Left renal cortex interstitium (tissue), 4 donors: ENCODE data around the gene CNOT4. TPM values are rescaled to one million over a fixed set of nuclear protein-coding genes. Genes with fewer than 3 reads are reported as not detected.
"Not testable (repeated sequence)": the region's sequence is repeated elsewhere in the genome, so short reads cannot be mapped to it uniquely, and the experiment has no call there.

Experiments used
- DNase-seq, 4 donors: peaks; one replicate each; pipeline ENCODE4 v3.0.0-alpha.2; 2013; ENCODE audit warnings: low read depth in 4 of 4, low spot score in 2 of 4, missing footprints in 1 of 4
- polyA plus RNA-seq, 4 donors: library from polyadenylated mRNA; unstranded; fragments of 120-200 nt; gene quantifications; one replicate each; pipeline ENCODE4 v1.2.1, GENCODE V29; 2013; ENCODE audit not compliant: insufficient read length in 4 of 4

The CNOT4 gene
- polyA plus RNA-seq, 4 donors = 29.2 to 35.7 (median 33.9) TPM

DNA sequence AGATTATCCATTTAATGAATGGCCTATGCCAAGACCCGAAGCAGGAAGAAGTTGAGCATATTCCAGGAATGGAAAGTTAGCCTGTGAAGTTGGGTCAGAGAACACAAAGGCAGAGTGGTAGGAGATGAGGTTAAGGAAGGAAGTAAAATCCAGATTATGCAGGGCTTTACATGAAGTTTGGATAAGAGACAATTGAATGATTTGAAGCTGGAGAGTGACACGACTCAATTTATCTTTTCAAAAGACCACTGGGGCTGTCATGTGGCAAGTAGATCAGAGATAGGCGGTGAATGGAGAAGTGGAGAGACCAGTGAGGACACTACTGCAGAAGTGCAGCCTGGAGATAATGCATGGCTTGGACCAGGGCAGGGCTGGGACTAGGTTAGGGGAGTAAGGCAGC, 7.2 kb upstream of the CNOT4 start:
- no peak for DNase-seq

DNA sequence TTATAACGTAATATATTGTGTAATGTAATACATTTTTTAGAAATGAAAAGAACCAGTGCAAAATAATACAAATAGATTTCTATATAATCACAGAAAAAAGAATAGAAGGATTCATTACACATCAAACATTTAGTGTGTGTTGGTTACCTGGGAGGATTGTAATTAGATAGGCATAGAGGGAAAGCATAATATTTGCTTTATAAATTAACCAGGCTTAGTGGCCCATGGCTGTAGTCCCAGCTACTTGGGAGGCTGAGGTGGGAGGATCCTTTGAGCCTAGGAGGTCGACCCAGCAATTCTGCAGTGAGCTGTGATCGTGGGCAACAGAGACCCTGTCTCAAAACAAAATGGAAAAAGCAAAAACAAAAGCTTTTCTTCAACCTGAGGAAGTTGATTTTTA, 5.0 kb upstream of the CNOT4 start:
- no peak for DNase-seq

DNA sequence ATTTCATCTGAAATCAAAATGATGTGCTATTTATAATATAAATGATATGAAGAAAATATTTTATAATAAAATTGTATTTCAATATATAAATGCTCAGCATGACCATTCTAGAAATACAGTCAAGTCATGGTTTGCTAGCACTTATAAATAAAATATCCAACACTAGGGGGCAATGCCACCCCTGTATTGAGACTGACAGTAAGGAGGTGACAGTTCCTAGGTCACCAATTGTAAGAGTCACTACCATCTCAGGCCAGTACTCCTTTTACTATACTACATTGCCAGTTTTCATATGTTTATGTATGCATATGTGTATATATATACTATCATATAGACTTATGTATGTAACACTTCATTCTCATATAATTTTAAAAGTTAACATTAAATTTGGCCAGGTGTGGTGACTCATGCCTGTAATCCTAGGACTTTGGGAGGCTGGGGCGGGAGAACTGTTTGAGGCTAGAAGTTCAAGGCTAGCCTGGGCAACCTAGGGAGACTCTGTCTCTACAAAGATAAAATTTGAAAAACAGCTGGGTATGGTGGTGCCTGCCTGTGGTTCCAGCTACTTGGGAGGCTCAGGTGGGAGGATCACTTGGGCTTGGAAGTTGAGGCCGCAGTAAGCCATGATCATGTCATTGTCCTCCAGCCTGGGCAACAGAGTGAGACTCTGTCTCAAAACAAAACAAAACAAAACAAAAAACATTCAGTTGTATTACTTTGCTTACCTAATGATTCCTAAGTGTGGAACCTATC, 2.4 kb upstream of the CNOT4 start:
- peak in 1 of 4 donors; percentile 21 for DNase-seq

DNA sequence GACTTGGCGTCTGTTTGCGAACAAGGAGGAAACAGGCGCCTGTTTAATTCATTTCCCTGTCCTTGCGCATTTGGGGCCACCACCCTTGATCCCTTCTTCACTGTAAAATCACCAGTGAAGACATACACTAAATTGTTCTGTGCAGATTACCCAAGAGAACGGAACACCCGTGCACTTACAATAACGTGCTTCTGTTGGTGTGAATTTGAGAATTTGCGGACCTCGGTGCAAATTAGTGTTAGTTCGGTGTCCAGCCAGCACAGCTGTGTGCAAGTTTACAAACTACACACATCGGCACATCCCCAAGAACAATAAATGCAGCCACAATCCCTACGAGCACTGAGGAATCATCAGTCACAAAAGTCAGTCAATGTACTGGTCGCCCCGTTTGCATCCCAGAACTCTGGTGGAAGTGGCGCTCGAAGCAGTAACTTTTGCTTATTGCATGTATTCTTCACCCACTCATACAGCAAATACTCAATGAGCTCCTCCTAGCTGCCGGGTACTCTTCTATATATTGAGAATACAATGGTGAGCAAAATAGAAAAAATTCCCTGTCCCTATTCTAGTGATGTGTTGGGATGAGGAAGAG, 786 bp upstream of the CNOT4 start:
- DNase-seq = peak in 2 of 4 donors; percentile 10 to 27

DNA sequence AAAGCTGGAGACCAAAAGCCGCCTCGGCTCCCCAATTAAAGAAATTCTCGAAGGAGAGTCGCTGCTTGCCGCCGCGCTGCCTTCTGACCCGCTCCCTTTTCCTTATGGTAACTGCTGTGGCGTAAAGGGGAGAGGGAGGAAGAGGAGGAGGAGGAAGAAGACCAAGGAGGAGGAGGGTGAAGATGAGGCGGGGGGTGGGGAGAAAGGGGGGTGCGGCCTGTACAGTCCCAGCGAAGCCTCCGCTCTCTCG, 388 bp downstream of the CNOT4 start:
- no peak for DNase-seq

DNA sequence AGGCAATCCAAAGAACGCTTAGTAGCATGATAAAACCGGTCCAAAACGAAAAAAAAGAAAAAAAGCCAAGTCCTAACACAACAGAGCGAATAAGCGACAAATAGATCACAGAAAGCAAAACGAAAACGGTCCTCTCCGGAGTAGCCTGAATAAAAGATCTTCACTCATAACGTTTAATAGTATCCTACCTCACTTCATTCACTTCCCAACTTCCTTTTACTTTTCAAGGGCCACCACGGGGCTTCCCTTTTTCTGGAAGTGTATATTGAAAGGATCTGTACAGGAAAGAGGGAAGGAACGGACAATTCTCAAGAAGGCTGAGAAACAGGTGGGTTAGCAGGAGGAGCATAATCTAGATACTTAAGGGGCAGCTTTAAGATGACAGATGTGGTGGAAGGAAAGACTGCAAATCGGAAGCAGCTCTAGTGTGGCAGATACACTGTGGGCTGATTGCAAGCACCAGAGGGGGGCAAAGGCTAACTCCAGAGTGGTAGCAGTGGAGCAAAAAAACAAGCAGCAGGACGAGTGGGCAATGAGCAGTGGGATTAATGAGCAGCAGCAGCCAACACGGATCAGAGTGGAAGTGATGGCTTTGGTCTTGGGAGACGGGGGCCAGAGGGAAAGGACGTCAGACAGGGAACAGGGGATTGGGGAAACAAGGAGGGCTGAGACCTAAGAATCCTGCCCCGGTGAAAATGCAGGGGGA, 866 bp downstream of the CNOT4 start:
- peak in 3 of 4 donors; percentile 19 to 52 (median 32) for DNase-seq

DNA sequence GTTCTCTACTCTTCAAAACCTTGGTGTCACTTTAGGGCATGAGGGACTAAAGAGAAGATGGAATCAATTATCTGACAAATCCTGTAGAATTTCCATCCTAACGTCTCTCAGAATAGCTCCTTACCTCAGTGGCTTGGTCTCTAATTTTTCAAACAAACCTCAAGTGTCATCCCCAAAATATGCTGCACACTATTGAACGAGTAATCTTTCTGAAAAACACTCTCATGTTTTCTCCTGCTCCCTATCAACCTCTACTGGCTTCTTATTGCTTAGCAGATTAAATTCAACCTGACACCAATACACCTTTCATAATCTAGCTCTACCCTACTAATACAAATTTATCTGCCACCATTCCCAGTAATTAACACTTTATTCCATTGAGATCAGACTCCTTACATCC, 8.5 kb downstream of the CNOT4 start:
- no peak for DNase-seq

DNA sequence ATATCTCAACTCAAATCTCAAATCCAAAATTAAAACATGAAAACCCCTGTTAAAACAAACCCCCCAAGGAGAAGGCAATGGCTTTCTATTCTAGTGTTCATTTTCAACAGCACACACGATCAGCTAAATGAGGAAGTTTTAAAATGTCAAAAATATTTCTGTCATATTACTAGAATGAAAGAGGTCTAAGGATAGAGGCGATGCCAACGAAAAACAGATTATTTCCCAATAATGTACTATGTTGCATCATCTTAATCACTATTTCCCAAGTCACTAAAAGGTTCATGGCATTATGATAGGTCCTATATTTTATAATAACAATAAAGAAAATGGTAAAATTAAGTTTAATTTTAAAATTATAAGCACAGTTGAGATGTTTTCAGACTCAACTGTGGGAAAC, 10.1 kb downstream of the CNOT4 start:
- no peak for DNase-seq

DNA sequence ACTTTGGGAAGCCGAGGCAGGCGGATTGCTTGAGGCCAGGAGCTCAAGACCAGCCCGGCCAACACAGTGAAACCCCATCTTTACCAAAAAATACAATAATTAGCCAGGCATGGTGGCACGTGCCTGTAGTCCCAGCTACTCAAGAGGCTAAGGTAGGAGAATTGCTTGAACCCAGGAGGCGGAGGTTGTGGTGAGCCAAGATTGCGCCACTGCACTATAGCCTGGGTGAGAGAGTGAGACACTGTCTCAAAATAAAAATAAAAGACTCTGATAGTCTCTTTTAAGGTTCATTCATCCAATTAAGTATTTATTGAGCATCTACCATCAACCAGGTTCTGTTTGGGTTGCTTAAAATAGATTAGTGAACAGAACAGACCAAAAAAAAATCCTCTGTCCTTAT, 12.7 kb downstream of the CNOT4 start:
- not testable (repeated sequence) for DNase-seq

DNA sequence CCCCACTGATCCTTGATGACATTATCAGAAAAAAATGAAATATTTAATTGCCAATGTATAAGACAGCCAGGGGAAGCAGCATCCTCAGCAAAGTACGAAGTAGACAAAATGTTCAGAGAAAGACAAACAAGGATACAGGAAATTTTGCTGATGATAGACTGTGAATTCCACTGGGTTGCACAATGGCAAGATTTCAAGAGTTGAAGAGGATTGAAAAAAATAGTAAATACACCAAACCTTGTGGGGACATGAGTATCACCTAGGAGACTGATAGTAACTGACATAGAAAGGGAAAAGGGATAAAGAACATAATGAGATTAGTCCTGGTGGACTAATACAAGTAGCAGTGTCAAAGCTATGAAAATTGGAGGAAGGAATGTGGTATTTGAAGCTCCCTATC, 16.5 kb downstream of the CNOT4 start:
- DNase-seq = no peak

DNA sequence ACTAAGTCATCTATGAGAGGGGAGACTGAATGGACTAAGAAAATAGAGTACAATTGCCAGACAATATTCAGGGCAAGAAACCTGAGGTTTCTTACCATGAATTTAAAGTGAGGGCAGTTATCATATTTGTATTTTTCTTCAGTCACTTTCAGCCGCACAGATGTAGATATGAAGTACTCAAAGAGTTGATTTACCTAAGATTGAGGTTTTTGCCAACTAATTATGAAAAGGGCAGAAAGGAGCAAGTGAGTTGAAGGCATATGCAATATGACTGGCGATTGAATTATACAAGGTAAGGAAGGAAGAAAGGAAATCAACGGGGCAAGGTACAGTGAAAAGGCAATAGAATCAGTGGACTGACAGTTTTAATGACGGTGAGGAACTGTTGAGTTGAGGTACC, 17.8 kb downstream of the CNOT4 start:
- no peak for DNase-seq

DNA sequence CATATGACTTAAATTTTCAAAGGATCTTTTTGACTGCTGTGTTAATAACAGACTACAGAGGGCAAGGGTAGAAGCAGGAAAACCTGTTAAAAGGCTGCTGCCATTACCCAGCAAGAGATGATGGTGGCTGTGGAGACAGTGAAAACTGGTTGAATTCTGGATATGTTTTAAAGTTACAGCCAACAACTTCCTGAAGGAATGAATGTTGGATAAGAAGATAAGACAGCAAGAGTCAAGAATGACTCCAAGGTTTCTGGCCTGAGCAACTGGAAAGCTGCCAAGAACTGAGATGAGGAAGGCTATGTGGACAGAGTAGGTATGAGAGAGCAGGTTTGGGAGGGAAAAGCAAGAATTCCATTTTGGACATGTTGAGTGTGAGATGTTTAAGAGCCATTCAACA, 19.1 kb downstream of the CNOT4 start:
- no peak for DNase-seq

DNA sequence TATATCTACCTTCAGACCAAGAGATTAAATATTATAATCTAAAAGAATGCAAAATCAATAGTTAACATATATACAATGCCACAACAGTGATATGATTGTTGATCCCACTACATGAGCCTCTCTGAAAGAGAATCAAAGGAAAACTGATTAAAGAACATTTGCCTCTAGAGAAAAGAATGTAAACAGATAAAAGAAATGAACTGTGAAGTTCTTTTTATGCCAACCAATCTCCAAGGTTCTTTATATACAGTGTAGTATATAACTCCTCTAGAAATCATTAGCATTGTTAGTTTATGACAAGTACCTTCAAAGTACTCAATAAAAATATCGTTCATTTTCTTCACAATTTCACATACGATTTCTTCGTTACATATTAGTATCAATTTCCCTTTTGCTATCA, 20.1 kb downstream of the CNOT4 start:
- no peak for DNase-seq

DNA sequence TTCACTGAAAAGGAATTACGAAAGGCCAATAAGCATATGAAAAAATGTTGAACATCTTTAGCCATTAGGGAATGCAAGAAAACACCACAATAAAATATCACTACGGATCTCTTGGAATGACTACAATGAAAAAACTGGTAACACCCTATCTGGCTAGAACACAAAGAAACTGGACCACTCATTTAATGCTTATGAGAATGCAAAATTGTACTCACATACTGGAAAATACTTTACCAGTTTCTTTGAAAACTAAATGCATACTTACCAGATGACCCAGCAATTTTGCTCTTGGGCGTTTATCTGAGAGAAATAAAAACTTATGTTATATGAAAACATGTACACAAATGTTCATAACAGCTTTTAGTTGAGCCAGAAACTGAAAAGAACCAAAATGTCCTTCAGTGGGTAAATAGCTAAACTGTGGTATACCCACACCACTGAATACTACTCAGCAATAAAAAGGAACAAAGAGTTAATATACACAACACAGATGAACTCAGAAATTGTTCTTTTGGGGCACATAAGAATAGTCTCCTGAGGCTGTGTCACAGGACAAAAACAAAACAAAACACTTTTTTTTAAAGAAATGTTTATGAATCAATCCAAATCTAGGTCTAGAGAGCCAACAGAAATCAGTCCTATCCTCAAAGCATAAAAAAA, 23.5 kb downstream of the CNOT4 start:
- DNase-seq = no peak

DNA sequence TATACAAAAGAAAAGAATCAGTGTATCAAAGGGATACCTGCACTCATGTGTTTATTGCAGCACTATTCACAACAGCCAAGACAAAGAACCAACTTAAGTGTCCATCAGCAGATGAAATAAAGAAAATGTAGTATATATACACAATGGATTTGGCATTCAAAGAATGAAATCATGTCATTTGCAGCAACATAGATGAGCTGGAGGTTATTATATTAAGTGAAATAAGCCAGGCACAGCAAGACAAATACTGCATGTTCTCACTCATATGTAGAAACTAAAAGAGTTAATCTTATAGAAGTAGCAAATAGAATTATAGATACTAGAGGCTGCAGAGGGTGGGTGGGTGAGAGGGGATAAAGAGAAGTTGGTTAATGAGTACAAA, 28.3 kb downstream of the CNOT4 start:
- no peak for DNase-seq

DNA sequence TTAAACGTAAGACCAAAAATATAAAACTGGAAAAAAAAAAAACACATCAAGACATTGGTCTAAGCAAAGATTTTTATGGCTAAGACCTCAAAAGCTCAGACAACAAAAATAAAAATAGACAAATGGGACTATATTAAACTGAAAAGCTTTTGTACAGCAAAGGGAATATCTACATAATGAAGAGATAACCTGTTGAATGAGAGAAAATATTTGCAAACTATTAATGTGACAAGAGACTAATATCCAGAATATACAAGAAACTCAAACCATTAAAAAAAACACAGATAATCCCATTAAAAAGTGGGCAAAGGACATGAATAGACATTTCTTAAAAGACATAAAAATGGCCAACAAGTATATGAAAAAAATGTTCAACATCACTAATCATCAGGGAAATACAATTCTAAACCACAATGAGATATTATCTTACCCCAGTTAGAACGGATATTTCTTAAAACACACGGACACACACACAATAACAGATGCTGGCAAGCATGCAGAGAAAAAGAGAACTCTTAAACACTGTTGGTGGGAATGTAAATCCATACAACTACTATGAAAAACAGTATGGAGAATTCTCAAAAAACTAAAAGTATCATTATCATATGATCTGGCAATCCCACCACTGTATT, 28.8 kb downstream of the CNOT4 start:
- no peak for DNase-seq

DNA sequence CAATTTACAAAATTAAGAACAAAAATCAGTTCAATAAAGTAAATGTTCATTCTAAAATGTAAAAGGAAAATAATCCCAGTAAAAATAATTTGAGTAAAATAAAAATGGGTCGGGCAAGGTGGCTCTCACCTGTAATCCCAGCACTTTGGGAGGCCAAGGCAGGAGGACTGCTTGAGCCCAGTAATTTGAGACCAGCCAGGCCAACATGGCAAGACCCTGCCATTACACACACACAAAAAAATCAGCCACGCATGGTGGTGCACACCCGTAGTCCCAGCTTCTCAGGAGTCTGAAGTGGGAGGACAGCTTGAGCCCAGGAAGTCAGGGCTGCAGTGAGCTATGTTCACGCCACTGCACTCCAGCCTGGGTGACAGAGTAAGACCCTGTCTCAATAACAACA, 34.4 kb downstream of the CNOT4 start:
- no peak for DNase-seq

DNA sequence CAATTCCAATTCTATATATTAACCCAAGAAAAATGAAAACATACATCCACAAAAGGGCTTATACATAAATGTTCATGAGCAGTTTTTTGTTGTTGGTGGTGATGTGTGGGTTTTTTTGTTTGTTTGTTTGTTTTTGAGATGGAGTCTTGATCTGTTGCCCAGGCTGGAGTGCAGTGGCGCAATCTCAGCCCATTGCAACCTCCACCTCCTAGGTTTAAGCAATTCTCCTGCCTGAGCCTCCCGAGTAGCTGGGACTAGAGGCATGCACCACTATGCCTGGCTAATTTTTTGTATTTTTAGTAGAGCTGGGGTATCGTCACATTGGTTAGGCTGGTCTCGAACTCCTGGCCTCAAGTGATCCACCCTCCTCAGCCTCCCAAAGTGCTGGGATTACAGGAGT, 40.2 kb downstream of the CNOT4 start:
- not testable (repeated sequence) for DNase-seq

DNA sequence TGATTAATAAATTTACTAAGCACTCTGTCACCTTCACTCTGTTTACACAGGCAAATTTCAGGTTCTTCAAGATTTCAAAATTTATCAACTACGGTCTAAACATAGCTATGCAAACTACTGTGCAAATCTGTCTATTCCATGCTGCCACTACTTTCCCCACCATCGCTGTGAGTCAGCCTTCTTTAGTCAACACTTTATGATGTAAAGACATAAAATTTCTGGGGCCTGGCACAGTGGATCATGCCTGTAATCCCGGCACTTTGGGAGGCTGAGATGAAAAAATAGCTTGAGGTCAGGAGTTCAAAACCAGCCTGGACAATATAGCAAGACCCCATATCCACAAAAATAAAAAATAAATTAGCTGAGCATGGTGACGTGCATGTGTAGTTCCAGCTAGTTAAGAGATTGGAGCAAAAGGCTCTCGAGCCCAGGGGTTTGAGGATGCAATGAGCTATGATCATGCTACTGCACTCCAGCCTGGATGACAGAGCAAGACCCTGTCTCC, 42.6 kb downstream of the CNOT4 start:
- no peak for DNase-seq

DNA sequence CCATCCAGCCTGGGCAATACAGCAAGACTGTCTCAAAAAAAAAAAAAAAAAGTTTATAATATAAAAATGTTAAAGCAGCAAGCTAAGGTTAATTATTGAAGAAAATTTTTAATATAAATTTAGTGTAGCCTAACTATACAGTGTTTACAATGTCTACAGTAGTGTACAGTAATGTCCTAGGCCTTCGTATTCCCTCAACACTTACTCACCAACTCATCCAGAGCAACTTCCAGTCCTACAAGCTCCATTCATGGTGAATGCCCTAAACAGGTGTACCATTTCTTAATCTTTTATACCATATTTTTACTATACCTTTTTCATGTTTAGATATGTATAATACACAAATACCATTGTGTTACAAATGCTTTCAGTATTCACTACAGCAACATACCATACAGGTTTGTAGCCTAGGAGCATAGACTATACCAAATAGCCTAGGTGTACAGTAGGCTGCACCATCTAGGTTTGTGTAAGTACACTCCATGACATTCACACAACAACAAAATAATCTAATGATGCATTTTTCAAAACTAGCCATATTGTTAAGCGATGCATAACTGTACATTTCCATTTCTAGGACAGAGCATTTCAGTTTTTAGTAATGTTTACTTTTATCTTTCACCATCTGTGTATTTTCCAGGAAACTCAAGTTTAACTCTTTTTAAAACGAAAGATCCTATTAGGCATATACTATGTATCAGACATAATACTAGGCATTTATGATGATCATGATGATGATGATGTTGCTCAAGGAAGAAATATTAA, 43.3 kb downstream of the CNOT4 start:
- DNase-seq = no peak
